ENCODE data around the gene ZNF681.
A peak's percentile ranks its signal among the peaks of the same experiment; 100 is the strongest.
"Not testable (repeated sequence)": the region's sequence is repeated elsewhere in the genome, so short reads cannot be mapped to it uniquely, and the experiment has no call there.

Gene ZNF681

DNA sequence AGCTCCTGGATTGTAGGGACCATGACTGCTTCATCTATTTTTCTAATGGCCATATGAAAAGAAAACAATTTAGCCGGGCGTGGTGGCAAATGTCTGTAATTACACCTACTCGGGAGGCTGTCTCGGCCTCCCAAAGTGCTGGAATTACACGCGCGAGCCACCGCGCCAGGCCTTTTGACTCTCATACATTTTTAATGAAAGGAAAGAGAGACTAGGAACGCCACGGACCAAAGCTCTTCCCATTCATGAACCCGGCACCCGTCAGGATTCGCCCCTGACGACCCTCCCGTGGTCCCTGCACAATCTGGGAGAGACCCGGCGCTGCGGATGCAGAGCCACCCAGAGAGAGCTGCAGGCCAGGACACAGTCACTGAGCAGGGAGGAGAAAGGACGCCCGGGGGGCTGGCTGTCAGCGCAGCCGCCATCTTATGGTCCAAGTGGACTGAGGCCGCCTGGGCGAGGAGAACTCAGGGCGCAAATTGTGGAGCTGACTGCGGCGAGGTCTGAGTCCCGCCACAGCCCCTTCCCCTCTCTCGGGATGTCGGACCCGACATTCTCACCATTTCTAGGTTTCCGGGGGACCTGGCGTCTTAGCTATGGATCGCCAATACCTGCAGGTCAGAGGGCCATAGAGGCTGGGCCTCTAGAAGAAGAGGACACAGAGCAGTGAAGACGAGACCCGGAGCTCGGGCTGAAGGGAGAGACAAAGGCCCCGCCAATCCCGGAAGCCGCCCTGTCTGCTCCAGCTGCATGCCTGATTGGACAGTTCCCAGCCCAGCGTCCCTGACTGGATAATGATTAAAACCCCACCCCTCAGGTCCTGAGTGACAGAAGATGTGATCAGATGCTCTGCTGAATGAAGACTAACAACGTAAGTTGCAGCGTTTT is at the start of gene ZNF681:
Gene ZNF681 (minus strand): TSS at position 705 of the 888 bp plus-strand sequence. CDS start 142 bp downstream, at position 563.
- DNase-seq, result peak; percentile 93

DNA sequence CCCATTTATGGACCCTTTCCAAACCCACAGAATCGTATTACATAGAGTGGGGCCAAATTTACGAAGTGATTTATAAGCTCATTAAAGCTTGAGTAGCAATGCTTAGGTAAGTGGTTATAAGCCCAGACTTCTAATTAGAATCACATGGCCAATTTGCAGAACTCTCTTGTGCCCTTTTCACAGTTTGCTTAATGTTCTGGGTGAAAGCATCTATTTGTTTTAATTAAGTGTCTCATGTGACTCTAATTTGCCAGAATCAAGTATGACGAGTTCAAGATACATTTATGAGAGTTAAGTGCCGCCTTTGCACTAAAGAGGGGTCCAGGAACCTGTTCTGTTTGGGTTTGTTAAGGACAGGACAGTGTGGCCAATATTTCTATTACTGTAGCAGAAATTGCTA is 46.0 kb upstream of the ZNF681 start:
- DNase-seq, result peak; percentile 73

DNA sequence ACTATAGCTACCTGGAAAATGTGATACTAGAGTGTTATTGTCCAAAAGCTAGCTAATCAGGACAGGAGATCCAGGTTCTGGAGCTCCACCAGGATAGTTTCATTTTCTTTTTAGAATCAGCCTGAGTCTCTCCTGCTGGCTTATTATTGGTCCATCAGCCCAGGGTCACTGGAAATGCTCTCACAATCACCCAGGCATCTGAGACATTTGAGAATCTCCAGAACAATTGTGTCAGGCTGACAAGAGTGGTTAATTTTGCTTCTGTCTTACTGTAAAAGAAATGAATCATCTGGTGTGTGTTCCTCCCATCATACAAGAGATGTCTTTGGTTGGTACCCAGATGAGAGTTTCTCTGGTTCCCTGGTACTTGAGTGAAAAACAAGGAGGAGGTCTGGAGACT is 43.6 kb upstream of the ZNF681 start:
- no peak for DNase-seq

DNA sequence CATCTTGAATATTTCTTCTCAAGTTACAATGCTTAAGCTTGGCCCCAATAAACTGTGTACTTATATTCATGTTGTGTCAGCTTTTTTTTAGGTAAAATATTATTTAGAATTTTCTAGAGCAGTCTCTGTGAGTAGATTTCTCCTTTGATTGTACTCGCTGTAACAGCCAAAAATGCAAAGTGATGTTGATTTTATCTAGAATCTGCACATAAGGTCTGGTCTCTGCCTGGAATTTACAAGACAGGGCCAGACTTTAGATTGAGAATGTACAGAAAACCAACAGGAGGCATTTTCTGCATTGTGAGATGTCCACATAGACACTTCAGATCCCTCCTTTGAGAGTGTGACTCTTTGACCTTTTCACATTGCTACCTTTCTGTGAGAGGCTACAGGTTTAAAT is 43.1 kb upstream of the ZNF681 start:
- DNase-seq, result no peak

DNA sequence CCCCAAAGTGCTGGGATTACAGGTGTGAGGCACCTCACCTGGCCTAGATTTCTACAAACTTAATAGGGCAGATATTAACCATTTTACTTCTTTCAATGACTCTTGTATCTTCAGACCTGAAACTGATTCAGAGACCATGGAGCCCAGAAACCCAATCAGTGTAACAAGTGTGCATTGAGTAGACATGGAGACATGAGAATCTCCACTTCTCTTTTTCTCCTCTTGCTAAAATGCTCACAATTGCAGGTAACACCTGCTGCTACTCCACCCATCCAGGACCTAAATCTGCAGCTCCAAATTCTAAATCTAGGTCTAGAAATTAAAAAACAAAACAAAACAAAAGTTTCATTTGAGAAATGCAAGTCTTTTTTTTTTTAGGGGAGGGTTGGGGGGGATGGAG is 42.2 kb upstream of the ZNF681 start:
- DNase-seq, result no peak

DNA sequence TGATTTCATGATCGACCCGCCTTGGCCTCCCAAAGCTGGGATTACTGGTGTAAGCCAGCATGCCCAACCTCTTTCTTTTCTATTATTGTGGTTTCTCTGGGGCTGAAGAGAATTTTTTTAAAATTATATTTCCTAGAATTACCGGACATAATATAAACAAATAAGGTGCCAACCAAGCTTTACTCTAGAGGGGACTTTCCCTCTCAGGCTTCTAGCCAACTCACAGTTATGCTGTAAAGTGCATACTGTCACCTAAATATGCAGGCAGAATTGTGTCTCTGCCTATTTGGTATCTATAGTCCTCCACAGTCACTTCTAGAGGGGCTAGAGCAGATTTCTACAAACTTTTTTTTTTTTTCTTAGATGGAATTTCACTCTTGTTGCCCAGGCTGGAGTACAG is 41.6 kb upstream of the ZNF681 start:
- DNase-seq, result no peak

DNA sequence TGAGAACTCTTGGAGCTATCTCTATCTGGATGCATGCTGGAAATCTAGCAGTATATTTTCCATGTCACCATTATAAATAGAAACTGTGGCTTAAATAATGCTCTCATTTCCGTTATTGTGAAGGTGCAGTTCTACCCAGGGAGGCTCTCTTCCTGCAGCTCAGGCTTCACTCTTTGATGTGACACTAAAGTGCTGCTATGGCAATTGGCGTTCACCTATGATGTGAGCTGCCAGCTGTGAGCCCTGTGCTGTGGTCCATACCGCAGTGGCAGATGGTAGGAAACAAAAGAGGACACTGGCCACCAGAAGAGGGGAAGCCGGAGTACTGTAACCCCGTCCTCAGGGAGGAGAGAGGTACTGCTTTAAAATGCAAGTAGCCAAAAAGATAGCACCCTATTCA is 40.6 kb upstream of the ZNF681 start:
- DNase-seq, result peak; percentile 72

DNA sequence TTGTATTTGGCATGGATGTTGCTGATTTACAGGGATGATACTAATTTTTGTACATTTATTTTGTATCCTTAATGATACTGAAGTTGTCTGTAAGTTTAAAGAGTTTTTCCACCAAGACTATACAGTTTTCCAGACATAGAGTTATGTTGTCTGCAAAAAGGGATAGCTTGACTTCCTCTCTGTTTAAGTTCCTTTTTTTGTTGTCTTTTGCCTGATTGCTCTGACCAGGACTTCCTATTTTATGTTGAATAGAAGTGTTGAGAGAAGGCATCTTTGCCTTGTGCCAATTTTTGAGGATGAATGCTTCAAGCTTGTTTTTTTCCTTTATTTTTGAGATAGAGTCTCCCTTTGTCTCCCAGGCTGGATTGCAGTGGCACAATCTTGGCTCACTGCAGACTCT is 36.8 kb upstream of the ZNF681 start:
- DNase-seq, result no peak

DNA sequence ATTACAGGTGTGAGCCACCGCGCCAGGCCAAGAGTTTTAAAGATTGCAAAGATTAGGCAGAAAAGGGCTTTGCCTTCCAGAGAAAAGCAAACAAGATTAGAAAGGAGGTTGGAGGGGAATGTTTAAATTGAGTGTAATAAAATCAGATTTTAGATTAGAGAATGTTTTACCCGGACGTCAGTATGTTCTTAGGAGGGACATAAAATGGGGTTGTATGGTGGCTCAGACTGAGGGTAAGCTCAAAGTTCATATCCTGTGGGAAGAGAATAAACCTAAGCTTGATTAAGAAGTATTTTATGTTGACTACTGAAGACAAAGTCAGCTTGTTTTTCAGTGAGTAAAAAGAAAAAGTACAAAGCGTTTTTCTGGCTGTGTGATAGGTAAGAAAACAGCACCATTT is 34.1 kb upstream of the ZNF681 start:
- no peak for DNase-seq

DNA sequence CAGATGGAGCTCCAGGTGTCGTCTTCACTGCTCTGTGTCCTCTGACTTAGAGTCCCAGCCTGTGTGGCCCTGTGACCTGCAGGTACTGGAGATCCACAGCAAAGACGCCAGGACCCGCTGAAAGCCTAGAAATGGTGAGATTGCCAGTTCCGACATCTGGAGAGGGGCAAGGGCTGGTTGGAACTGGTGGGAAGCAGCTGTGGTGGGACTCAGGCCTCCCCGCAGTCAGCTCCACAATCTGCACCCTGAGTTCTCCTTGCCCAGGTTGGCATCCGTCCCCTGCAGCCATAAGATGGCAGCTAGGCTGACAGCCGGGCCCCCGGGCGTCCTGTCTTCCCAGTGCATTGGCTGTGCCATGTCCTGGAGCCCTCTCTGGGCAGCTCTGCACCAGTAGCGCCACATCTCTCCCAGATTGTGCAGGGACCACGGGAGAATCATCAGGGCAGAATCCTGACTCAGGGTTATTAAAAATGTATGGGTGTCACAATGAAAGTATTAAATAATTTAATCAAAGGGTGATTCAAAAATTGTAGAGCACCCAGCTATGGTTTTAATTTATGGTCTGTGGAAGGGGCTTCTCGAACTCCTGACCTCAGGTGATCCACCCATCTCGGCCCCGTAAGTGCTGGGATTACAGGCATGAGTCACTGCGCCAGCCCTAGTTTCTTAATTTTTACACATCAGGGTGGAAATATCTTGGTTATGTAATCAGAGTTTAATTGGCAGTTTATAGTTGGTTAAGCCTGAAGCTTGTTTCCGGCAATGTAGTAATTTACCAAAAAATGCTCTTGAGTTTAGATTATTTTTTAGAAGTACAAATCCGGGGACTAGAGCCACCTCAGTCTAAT is 32.2 kb upstream of the ZNF681 start:
- DNase-seq, result no peak

DNA sequence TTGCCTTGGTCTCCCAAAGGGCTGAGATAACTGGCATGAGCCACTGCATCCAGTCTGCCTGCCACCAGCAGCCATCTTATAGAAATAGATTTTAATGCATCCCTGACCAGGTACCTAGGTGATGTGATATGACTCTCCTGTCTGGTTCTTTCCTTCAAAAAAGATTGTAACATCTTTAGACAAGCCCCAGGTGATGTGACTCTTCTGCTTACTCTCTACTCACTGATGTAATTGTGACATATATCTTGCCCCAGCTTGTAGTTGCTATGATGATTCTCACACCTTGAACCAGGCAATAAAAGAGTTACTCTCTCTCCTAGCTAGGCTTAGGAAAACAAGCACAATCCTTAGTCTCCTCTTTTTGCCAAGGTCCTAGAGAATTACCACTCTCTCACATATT is 30.6 kb upstream of the ZNF681 start:
- no peak for DNase-seq

DNA sequence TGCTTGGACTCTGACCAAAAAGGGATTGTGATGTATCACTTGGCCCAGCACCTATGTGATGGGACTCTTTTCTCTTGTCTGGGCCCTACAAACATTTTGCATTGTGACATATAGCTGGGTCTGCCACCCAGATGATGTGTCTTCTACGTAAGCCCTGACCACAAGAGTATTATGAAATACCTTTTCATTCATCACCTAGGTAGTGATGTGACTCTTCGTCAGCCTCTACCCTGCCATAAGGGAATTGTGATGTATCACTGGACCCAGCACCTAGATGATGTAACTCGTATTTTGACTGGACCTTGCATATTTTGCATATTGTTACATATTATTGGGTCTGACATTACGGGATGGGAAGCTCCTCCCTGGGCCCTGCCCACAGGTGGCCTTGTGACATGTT is 29.7 kb upstream of the ZNF681 start:
- DNase-seq, result no peak

DNA sequence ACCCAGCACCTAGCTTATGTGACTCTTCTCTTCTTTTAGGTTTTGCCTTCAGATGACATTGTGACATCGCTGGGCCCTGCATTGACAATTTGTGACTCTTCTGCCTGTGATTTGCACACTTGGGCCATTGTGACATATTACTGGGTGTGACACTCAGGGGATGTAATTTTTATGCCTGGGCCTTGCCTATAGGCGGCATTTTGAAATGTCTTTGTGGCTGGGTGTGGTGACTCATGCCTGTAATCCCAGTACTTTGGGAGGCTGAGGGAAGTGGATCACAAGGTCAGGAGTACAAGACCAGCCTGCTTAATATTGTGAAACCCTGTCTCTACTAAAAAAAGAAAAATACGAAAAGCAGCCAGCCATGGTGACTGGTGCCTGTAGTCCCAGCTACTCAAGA is 28.4 kb upstream of the ZNF681 start:
- DNase-seq, result no peak

DNA sequence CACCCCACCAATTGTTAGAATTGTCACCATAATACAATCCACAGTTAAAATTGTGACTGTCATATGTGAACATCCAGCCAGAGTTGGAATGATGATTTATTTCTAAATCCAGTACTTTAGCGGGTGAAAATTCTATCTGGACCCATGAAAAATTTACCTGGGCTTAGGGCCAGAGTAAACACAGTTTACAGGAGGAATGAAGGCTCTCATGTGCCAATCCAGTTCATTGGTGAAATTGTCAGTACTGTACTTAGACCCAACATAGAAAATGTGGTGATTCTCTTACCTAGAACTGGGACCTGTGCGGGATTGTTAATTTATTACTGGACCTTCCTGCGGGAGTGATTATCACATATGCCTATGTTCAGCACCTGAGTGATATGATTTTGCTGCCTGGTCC is 27.3 kb upstream of the ZNF681 start:
- no peak for DNase-seq

DNA sequence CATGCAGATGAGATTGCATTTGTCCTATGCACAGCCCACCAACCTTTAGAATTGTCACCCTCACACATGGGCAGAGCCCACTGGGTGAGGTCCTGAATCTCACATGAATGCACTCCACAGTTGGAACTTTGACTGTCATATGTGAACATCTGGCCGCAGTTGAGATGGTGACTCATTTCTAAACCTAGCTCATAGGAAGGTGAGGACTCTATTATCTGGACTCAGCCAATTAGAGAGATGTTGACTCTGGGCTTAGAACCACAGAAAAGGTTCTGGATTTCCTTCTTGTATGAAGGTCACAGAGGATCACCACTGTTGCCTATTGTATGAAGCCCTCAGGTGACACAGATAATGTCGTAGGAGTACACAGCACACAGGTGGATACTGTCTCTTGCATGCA is 25.6 kb upstream of the ZNF681 start:
- DNase-seq, result no peak

DNA sequence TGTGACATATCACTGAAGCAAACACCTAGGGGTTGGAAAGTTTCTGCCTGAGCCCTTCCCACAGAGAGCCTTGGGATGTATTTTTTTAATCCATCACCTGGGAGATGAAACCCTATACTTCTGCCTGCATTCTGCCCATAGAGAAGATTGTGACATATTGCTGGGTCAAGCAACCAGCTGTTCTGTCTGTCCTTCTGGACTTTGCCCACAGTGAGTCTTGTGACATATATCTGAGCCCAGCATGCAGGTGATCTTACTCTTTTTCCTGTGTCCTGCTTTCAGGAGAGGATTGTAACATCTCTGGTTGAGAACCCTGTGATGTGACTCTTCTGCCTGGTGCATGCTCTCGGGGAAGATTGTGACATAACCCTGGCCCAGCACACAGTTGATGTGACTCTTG is 24.9 kb upstream of the ZNF681 start:
- DNase-seq, result no peak

DNA sequence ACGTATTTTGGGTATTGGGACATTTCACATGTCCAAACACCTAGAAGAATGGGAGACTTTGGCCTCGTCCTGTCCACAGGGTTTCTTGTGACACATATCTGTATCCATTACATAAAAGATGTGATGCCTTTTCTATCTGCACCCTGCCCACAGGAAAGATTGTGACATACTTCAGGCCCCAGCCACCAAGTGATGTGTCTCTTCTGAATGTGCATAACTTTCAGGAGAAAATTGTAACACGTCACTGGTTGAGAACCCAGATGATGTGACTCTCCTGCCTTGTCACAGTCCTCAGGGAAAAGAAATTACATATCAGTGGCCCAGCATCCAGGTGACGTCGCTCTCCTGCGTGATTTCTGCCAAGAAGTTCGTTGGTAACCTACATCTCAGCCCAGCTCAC is 21.0 kb upstream of the ZNF681 start:
- DNase-seq, result no peak

DNA sequence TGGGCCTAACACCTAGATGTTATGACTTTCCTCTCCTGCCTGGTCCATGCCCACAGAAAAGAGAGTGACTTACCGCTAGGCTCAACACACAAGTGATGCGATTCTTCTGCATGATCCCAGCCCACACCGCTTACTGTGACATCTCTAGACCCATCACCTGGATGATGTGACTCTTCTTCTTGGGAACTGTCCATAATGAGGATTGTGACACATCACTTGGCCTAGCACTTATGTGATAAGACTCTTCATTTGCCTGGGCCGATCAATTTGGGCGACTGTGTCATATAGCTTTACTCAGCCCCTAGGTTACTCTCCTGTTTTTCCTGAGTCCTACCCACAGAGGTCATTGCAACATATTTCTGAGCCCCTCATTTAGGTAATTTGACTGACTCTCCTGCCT is 19.9 kb upstream of the ZNF681 start:
- DNase-seq, result no peak

DNA sequence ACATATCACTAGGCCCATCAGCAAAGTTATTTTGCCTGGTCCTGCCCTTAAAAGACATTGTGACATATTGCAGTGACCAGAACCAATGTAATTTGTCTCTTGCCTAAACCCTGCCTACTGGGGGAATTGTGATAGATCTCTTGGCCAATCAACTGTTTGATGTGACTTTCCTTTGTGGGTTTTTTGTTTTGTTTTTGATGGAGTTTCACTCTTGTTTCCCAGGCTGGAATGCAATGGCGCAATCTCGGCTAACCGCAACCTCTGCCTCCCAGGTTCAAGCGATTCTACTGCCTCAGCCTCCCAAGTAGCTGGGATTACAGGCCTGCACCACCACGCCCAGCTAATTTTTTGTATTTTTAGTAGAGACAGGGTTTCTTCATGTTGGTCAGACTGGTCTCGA is 19.3 kb upstream of the ZNF681 start:
- DNase-seq, result not testable (repeated sequence)

DNA sequence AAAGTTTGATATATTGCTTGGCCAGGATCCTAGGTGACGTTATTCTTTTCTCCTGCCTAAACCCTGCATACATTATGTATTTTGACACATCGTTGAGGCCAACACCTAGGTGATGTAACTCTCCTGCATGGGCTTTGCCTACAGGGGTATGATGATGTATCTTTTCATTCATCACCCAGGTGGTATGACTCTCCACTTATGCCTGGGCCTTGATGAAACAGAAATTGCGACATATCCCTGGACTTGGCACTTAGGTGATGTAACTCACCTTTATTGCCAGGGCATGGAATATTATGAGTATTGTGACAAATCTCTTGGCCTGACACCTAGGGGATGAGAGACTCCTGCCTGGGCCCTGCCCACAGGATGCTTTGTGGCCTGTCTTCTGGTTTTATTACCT is 18.5 kb upstream of the ZNF681 start:
- no peak for DNase-seq

DNA sequence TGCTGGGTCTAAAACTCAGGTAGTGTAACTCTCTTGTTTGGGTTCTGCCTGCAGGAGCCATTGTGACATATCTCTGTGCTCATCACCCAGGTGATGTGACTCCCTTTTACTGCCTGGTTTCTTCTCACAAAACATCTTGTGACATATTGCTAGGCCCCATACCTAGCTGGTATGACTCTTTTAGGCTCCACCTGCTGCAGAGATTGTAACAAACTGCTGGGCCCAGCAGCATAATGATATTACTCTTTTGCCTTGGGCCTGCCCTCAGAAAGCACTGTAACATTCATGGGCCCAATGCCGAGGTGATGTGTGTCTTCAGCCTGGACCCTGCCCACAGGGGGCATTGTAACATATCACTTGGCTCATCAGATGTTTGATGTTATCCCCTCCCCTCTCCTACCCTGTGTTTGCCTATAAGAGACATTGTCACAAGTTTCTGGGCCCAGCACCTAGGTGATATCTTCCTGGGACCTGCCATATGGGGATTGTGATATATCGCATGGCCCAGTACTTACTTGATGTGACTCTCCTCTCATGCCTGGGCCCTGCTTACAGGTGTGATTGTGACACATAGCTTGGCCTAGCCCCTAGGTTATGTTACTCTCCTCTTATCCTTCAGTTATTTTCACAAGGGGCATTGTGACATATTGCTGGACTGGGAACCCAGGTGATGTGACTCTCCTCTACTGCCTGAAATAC is 18.0 kb upstream of the ZNF681 start:
- no peak for DNase-seq

DNA sequence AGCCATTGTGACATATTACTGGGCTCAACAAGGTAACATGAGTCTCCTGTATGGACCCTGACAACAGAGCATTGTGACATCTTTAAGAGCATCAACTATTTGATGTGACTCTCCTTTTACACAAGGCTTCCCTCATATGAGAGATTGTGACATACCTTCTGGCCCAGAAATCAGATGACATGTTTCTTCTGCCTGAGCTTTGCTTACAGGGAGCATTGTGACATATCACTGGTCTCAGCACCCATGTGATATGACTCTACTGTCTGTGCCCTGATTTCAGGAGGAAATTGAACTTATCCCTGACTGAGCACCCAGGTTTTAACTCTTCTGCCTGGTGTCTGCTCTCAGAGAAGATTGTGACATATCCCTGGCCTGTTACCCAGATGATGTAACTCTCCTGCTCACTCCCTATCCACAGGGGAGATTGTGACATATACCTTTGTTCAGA is 15.9 kb upstream of the ZNF681 start:
- DNase-seq, result no peak

DNA sequence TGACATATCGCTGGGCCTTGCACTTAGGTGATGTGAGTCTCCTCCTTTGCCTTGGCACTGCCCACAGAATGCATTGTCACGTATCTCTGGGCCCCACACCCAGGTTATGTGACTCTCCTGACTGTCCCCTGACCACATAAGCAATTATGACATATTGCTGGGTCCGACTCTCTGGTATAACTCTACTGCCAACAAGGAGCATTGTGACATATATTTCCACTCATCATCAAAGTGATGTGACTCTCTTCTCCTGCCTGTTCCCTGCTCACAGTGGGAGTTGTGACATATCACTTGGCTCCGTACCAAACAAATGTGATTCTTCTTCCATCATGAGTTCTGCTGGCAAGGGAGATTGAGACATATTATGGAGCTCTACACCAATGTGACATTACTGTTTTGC is 15.4 kb upstream of the ZNF681 start:
- no peak for DNase-seq

DNA sequence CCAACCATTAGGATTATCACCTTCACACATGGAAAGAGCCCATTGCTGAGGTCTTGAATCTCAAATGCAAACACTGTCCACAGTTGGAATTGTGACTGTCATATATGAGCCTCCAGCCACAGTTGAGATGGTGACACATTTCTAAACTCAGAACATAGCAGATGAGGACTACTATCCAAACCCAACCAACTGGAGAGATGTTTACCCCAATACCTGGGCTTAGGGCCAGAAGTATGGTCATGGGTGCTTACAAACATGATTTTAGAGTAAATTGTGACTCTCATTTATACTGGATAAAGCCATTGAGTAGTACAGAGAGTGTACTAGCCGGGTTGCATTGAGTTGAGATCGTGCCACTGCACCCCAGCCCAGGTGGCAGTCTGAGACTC is 14.0 kb upstream of the ZNF681 start:
- no peak for DNase-seq
